ENCODE measurements around the gene CHST15.

GRCh38 chr10:124071141-124071540 is 22.3 kb downstream of the CHST15 start:
- TF ChIP-seq CTCF (IDR thresholded peaks at IDR 0.05; ENCODE audit: low read depth, low read length, poor library complexity, severe bottlenecking) (no peak), EZH2phosphoT487 (IDR thresholded peaks at IDR 0.05; ENCODE audit: borderline replicate concordance, low read length) (no peak)
